B cell (primary cell): ENCODE data around the gene PAM. TPM values are rescaled to one million over a fixed set of nuclear protein-coding genes. Genes with fewer than 3 reads are reported as not detected.

Source experiments
- ATAC-seq: fragments of 200-7000 bp; cut with Tn5 transposase; one replicate; pipeline ENCODE4 v1.10.0; 2021; ENCODE audit warnings: low read depth, mild to moderate bottlenecking, moderate number of reproducible peaks, moderate library complexity
- CTCF ChIA-PET: fragments of 350-600 bp; sonication (Branson Sonifier 250); formaldehyde crosslinking; loops from one replicate; lab custom pipeline; 2021; ENCODE audit warnings: antibody characterized with exemption, inconsistent platforms; lab: Charles Lee
- POLR2A ChIA-PET: fragments of 350-600 bp; sonication (Branson Sonifier 250); formaldehyde crosslinking; loops from one replicate; lab custom pipeline; 2021; ENCODE audit warnings: antibody characterized with exemption; lab: Charles Lee
- DNase-seq: peaks from one replicate; pipeline ENCODE4 v3.0.0; 2013
- H2AFZ ChIP-seq: 2 replicates; pipeline ENCODE4 v1.6.1; 2012; ENCODE audit warnings: mild to moderate bottlenecking, low read depth, low read length; ENCODE audit not compliant: insufficient read depth, poor library complexity, severe bottlenecking
- H3K27ac ChIP-seq, 2 donors: 1 replicate in 1 of 2; 2 replicates in 1 of 2; pipeline ENCODE4 v1.5.1; 2012 to 2013; ENCODE audit warnings: low read length in 2 of 2, mild to moderate bottlenecking in 2 of 2, moderate library complexity in 1 of 2
- H3K27me3 ChIP-seq, 4 experiments: fragments of 200-600 bp in 1 of 4; sonication (generic) in 1 of 4; replicated peaks in 1 of 4; 1 replicate in 2 of 4; 2 replicates in 2 of 4; pipeline versions ENCODE4 v1.6.1 to v1.7.0; 2013 to 2016; ENCODE audit warnings: low read length in 3 of 4, mild to moderate bottlenecking in 2 of 4, mixed read lengths in 1 of 4, moderate library complexity in 1 of 4; ENCODE audit not compliant: insufficient read depth in 4 of 4, control insufficient read depth in 3 of 4; ENCODE audit errors: control extremely low read depth in 1 of 4
- H3K36me3 ChIP-seq, 2 experiments: replicated peaks in 1 of 2; 1 replicate in 1 of 2; 2 replicates in 1 of 2; pipeline versions ENCODE4 v1.6.1 to v1.7.1; 2013; ENCODE audit warnings: low read length in 1 of 2; ENCODE audit not compliant: insufficient read depth in 2 of 2, control insufficient read depth in 1 of 2; ENCODE audit errors: control extremely low read depth in 1 of 2, extremely low read depth in 1 of 2
- H3K4me1 ChIP-seq, 2 donors: fragments of 200-600 bp in 1 of 2; sonication (generic) in 1 of 2; 1 replicate in 1 of 2; 2 replicates in 1 of 2; pipeline versions ENCODE4 v1.5.1 to v1.6.1; 2013 to 2017; ENCODE audit warnings: low read length in 2 of 2; ENCODE audit not compliant: control insufficient read depth in 2 of 2, insufficient read depth in 2 of 2
- H3K4me2 ChIP-seq: replicated peaks from 2 replicates; pipeline ENCODE3; 2012; ENCODE audit warnings: mild to moderate bottlenecking, low read depth, low read length; ENCODE audit not compliant: poor library complexity, severe bottlenecking
- H3K4me3 ChIP-seq, 5 experiments: fragments of 200-600 bp in 1 of 5; sonication (generic) in 1 of 5; 1 replicate in 3 of 5; 2 replicates in 2 of 5; pipeline versions ENCODE4 v1.5.1 to v1.7.0; 2011 to 2016; ENCODE audit warnings: low read length in 4 of 5, mild to moderate bottlenecking in 4 of 5, low read depth in 2 of 5, control low read depth in 1 of 5, moderate library complexity in 1 of 5; ENCODE audit not compliant: insufficient read depth in 1 of 5; ENCODE audit errors: control extremely low read depth in 1 of 5, extremely low read depth in 1 of 5
- H3K79me2 ChIP-seq: fragments of 200-600 bp; sonication (generic); one replicate; pipeline ENCODE4 v1.6.0; 2016; ENCODE audit warnings: low read length; ENCODE audit not compliant: control insufficient read depth, insufficient read depth
- H3K9ac ChIP-seq: fragments of 200-600 bp; sonication (generic); 2 replicates; pipeline ENCODE4 v1.6.1; 2017; ENCODE audit warnings: mild to moderate bottlenecking, low read length, moderate library complexity
- H3K9me3 ChIP-seq, 3 donors: one replicate each; pipeline versions ENCODE4 v1.6.1 to v1.7.1; 2013; ENCODE audit warnings: low read length in 2 of 3; ENCODE audit not compliant: control insufficient read depth in 2 of 3, insufficient read depth in 1 of 3; ENCODE audit errors: control extremely low read depth in 1 of 3
- H4K20me1 ChIP-seq: 2 replicates; pipeline ENCODE4 v1.6.0; 2012; ENCODE audit warnings: mild to moderate bottlenecking, low read length; ENCODE audit not compliant: insufficient read depth, control insufficient read depth, poor library complexity, severe bottlenecking
- H3K27ac Mint-ChIP-seq: one replicate; pipeline ENCODE4 v1.8.0; 2021; ENCODE audit warnings: mixed read lengths
- H3K27me3 Mint-ChIP-seq: one replicate; pipeline ENCODE4 v1.8.0; 2021; ENCODE audit warnings: mixed read lengths
- H3K4me1 Mint-ChIP-seq: one replicate; pipeline ENCODE4 v1.8.0; 2021; ENCODE audit warnings: mixed read lengths
- H3K4me3 Mint-ChIP-seq: one replicate; pipeline ENCODE4 v1.8.0; 2021; ENCODE audit warnings: mixed read lengths
- H3K9me3 Mint-ChIP-seq: one replicate; pipeline ENCODE4 v1.8.0; 2022; ENCODE audit warnings: mixed read lengths; ENCODE audit not compliant: insufficient read depth
- CTCF ChIP-seq: fragments of 200-600 bp; IDR thresholded peaks from one replicate; pipeline ENCODE4 v1.8.0; 2022; ENCODE audit warnings: antibody characterized with exemption, mild to moderate bottlenecking
- EZH2 ChIP-seq: IDR thresholded peaks from 2 replicates; pipeline ENCODE4 v1.6.1; 2012; ENCODE audit warnings: borderline replicate concordance, low read depth, mild to moderate bottlenecking, moderate library complexity, low read length; ENCODE audit not compliant: insufficient read depth, poor library complexity, severe bottlenecking
- WGBS: methylation state at CpG from one replicate; pipeline ENCODE4 v1.1.5; 2013; ENCODE audit warnings: missing lambda C conversion rate; ENCODE audit not compliant: insufficient coverage; 5-methylcytosine and 5-hydroxymethylcytosine counted together
- intact Hi-C: fragments of 100-400 bp; cut with micrococcal nuclease; formaldehyde crosslinking; loops from one replicate; pipeline ENCODE4 v1.10.0; 2022
- polyA plus RNA-seq: library from polyadenylated mRNA; depleted of rRNA; stranded (reverse); fragments of >200 nt; gene quantifications from 2 replicates; pipeline ENCODE4 v1.2.3, GENCODE V29; 2012
- total RNA-seq, 2 donors: library from RNA; stranded (reverse); fragments of 120-200 nt in 1 of 2; gene quantifications; 1 replicate in 1 of 2; 2 replicates in 1 of 2; pipeline versions ENCODE4 v1.2.3 to v1.2.4, GENCODE V29; 2013 to 2022

Gene PAM
- total and polyA plus RNA-seq, 2 donors (not counting 1 experiment from before 2014, with no cell fraction given), result 1.00 to 34.8 TPM

GRCh38 chr5:102788788-102789187 is 33.7 kb downstream of the PAM start:
- Mint-ChIP-seq H3K4me1 (no peaks in the 10 kb centered on the region), H3K27ac (no peak overlapping the region), H3K9me3 (no peaks in the 10 kb centered on the region), H3K4me3 (no peak overlapping the region), H3K27me3 (peaks cover 4% of the 10 kb centered on the region)
- no peaks in the 10 kb centered on the region for H3K36me3 ChIP-seq
- no peaks in the 10 kb centered on the region for H3K27me3 ChIP-seq
- DNase-seq, result no peak
- no peak overlapping the region for H2AFZ ChIP-seq
- H3K4me2 ChIP-seq, result no peak overlapping the region
- no peaks in the 10 kb centered on the region for H3K4me1 ChIP-seq
- 100% methylated on average over 1 of the region's 2 CpGs for WGBS
- H3K79me2 ChIP-seq, result no peaks in the 10 kb centered on the region
- ChIA-PET POLR2A (no interaction called here), CTCF (no interaction called here)
- no peak overlapping the region for H3K27ac ChIP-seq
- no peak overlapping the region for H3K4me3 ChIP-seq
- no peaks in the 10 kb centered on the region for H3K9me3 ChIP-seq
- intact Hi-C loops, result no loop called here
- H4K20me1 ChIP-seq, result no peaks in the 10 kb centered on the region
- TF ChIP-seq CTCF (no peak), EZH2 (no peak)
- ATAC-seq, result no peak
- H3K9ac ChIP-seq, result no peak overlapping the region

GRCh38 chr5:102789469-102789868 is 34.4 kb downstream of the PAM start:
- ChIA-PET POLR2A (no interaction called here), CTCF (no interaction called here)
- 100% methylated on average over 4 of the region's 4 CpGs for WGBS
- no peak overlapping the region for H3K27ac ChIP-seq
- Mint-ChIP-seq H3K9me3 (no peaks in the 10 kb centered on the region), H3K4me3 (no peak overlapping the region), H3K27me3 (peaks cover 4% of the 10 kb centered on the region), H3K27ac (no peak overlapping the region), H3K4me1 (no peaks in the 10 kb centered on the region)
- intact Hi-C loops, result no loop called here
- TF ChIP-seq EZH2 (no peak), CTCF (no peak)
- no peak for DNase-seq
- H3K4me2 ChIP-seq, result no peak overlapping the region
- H2AFZ ChIP-seq, result no peak overlapping the region
- H3K4me1 ChIP-seq, result no peaks in the 10 kb centered on the region
- no peaks in the 10 kb centered on the region for H4K20me1 ChIP-seq
- no peak overlapping the region for H3K9ac ChIP-seq
- no peaks in the 10 kb centered on the region for H3K9me3 ChIP-seq
- H3K36me3 ChIP-seq, result no peaks in the 10 kb centered on the region
- ATAC-seq, result no peak
- no peak overlapping the region for H3K4me3 ChIP-seq
- no peaks in the 10 kb centered on the region for H3K27me3 ChIP-seq
- no peaks in the 10 kb centered on the region for H3K79me2 ChIP-seq
